GM18520 (cell line): ENCODE measurements around the gene DEGS1.

Experiments
- ATAC-seq: cut with Tn5 transposase; IDR thresholded peaks from one replicate; pipeline ENCODE4 v1.9.1; 2021; ENCODE audit not compliant: unreplicated experiment

DEGS1 gene

DNA sequence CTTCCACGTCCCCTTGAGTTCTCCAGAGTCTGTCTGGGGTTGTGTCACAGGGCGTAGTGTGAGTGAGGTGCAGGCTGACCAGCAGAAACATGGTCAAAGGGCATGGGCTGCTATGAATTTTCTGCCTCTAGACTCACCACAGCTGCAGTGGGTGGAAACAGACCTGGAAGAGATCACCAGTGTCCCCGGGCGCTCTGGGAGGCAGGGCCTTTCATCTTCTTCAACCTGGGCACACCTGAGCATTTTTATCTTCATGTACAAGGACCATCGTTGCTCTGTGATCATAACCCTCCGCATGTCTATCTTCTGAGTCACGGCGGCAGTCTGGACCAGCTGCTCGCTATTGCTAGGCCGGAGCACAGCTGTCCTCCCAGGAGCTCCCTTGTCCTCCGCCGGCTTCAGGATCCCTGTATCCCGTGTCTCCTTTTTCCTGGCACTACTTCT is 29.6 kb downstream of the DEGS1 start:
- ATAC-seq = no peak

DNA sequence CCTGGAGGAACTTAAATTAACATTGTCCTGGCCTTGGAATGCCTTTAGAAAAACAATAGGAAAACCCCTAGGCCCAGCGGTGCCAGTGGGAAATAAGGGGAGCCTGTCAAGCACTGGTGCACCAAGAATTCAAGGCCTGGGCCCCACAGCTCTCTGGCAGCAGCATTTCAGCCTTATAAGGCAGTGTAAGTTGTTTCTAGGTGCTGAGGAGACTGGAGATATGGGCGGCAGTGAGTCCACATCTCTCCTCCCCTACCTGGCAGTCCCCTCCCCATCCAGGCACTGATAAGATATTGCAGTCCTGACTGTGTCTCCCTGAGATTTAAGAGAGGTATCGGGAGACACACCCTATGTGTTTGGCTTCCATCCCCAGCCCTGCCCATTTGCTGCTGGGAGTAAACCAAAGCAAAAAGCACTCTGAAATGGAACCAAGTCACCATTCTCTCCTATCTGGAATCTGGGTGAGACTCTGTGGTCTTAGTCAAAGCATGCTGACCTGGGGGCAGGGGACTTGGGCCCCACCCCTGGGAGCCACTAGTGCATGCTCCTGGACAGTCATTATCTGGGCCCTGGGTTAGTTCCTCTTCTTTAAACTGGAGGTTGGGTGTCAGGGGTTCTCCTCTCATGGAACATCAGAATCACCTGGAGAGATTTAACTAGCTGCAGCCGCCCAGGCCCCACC is 30.5 kb downstream of the DEGS1 start:
- no peak for ATAC-seq

DNA sequence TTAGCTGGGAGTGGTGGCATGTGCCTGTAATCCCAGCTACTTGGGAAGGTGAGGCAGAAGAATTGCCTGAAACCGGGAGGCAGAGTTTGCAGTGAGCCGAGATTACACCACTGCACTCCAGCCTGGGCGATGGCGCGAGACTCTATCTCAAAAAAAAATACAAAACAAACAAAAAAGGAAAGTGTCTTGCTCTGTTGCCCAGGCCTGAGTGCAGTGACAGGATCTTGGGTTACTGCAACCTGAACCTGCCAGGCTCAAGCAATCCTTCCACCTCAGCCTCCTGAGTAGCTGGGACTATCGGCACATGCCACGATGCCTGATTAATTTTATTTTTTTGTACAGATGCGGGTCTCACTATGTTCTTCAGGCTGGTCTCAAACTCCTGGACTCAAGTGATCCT is 33.3 kb downstream of the DEGS1 start:
- no peak for ATAC-seq

DNA sequence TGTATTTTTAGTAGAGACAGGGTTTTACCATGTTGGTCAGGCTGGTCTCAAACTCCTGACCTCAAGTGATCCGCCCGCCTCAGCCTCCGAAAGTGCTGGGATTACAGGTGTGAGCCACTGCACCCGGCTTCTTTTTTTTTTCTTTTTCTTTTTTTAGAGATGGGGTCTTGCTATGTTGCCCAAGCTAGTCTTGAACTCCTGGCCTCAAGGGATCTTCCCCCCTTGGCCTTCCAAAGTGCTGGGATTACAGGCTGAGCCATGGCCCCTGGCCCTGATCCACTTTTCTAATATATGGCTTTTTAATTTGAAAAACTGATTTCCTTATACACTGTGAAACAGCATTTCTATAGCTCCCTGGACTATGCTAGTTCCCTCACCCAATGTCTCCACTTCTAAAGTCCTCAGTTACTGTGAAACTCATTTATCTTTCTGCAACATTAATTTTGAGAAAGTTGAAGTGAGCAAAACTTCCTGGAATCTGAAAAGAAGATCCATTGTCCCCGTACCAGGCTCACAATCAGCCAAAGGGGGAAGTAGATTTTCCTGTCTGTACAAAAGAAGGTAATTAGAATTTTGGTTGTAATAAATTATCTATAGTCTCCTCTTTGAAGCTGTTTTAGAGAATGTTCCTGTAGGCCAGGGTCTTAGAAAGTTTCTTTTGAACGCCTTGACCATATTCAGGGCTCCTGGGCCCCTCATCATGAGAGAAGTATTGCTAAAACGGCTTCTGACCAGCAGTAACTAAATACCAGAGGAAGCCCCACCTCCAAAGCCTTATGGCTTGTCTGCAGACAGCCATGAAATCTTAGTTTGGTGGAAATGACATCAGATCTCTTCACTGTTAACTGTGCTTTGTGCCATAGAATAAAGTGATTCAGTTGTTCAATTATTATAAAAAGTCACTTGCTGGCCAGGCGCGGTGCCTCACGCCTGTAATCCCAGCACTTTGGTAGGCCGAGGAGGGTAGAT is 34.9 kb downstream of the DEGS1 start:
- no peak for ATAC-seq

DNA sequence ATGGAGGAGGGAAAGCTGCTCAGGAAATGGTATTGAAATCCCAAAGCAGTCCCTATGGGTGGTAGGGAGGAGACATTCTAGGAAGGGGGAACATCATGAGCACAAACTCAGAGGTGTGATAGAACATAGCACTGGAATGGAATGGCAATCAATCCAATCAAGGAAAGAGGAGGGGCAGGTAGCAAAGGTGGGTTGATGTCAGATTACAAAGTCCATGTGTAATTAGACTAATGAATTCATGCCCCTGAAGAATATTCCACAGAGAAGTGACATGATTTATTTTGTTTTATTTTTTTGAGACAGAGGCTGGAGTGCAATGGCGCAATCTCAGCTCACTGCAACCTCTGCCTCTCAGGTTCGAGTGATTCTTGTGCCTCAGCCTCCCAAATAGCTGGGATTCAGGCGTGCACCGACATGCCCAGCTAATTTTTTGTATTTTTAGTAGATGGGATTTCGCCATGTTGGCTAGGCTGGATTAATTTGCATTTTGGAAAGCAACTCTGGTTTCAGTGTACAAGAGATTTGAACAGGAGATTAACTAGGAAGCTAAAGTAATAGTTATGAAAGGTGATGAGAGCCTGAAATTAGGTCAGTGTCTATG is 36.1 kb downstream of the DEGS1 start:
- no peak for ATAC-seq

DNA sequence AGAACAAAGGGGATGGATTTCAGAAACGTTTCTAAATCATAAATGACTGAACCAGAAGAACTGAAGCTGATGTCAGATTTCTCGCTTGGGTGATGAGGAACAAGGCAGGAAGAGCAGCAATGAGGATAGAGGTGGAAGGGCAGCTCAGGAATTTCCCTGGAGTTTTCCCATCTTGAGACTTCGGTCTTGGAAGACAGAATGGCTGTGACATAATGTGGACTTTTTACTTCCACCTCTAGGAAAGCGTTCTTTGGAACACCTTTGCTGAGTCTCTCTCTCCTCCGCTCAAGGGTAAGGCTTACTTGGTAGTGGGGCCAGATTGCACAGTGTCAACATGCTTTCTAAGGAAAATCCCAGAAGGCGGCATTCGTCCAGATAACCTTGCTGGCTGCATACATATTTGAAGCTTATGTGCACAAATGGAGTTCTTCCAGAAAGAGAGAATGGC is 36.6 kb downstream of the DEGS1 start:
- no peak for ATAC-seq

DNA sequence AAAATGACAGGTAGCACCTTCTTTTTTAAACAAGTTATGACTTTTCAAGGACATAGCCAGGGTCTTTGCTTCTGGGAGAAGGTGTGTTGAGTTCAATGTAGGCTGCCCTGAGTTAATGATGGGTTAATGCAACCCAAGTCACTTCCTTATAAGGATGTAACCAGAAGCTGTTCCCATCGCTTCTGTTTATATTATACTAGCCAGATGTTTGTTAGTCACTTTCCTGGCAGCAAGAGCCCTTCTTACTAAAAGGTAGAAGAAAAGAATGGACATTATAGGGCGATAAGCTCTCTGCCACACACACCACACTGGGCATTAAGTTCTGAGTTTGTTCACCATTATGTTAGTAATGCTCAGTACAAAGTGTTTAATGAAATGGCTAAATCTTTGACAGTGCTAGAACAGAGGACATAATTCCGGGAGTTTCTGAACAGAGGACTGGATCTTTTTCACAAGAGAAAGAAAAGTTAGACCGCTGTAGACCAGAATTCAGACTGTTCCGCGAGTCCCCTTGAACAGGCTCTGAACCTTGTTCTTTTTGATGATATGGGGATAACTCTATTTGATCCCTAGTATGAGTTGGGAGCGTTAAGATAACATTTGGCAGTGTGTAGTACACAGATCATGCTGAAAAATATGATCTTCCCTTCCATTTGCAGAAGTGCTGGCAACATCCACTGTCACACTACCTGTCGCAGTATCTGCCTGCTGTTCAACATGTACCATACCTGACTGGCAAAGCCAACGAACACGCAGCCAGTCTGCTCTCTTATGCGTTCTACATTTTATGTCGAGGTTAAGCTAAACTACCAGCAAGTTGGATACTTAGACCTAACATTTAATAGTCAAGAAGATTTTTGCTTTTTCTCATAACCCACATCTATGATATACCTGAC is 41.0 kb downstream of the DEGS1 start:
- no peak for ATAC-seq

DNA sequence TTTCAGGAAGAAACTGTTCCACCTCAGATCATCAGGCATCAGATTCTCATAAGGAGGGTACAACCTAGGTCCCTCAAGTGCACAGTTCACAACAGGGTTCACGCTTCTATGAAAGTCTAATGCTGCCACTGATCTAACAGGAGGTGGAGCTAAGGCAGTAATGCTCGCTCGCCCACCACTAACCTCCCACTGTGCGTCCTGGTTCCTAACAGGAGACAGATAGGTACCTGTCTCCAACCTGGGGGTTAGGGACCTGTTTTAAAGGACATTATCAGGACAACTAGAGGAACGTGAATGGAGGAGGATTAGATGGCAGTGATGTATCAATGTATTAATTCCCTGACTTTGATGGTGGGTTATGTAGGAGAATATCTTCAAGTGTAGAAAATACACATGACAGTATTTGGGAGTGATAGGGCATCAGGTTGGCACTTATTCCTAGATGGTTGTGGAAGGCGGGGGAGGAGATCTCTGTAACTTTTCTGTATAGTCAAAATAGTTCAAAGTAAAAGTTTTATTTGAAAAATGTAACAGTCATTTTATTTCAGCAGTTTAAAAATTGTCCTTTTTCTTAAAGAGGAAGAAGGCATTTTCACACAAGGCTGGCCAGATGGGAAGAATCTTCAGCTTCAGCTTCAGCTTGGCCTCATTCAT is 43.9 kb downstream of the DEGS1 start:
- ATAC-seq = no peak

DNA sequence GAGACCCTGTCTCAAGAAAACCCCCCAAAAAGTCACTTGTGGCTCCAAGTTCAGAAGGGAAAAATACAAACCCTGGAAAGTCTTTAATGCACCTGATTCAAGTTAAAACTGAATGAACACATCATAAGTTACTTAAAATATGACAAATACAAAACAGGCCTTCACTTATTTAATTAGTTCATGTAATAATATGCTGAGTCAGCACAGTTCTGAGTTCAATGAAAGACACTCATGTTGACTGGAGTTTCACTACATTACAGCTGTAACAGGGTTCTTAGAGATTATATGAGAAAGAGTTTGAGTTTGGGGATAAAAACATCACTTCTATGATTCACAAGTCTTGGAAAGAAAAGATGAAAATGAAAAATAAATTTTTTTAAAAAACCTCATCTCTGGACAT is 51.0 kb downstream of the DEGS1 start:
- no peak for ATAC-seq

DNA sequence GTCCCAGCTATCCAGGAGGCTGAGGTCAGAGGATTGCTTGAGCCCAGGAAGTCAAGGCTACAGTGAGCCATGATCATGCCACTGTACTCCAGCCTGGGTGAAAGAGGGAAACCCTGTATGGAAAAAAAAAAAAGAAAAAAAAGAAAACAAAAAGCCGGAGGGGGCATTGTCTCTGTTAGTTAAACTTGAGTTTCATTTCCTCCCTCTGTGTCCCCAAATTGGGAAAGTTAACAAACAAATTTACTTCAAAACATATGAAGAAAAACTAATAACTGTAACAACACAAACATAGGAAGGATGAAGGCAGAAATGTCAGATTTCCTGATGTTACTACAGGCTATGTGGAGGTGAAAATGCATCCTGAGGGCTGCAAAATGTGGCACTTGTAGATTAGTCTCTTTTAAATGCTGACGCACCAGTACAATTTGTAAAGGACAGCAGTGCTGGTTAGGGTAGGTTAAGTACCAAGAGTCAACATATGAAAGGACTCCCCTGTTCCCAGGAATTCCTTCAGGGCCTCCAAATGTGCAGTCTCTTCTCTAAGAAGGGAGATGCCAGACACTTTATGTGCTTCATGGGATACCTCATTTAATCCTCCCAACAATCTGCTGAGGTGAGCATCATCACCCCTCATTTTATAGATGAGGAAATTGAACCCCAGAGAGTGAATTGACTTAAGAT is 52.9 kb downstream of the DEGS1 start:
- no peak for ATAC-seq

DNA sequence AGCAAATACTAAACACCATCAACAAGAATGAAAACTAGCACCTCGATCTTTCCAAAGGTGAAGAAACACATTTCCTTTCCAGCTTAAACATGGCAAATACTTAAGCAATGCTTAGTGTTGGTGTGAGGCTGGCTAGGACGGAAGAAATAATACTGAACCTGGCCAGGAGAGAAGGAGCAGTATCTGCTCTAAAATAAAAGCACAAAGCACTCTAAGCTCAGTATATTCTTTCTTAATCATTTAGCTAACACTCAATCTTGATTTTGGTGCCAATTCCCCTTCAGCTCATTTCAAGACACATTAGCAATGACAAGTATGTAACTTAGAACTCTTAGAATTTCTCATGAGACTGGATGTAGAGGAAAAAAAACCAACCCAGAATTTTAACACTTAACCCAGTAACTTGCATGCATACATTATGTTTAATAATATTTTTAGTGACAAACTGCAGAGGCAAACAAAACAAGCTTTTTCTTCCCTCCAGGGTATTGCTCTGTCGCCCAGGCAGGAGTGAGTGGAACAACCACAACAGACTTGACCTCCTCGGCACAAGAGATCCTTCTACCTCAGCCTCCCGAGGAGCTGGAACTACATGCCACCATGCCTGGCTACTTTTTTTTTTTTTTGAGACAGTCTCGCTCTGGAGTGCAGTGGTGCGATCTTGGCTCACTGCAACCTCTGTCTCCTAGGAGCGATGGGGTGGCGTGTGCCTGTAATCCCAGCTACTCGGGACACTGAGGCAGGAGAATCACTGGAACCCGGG is 54.3 kb downstream of the DEGS1 start:
- no peak for ATAC-seq

DNA sequence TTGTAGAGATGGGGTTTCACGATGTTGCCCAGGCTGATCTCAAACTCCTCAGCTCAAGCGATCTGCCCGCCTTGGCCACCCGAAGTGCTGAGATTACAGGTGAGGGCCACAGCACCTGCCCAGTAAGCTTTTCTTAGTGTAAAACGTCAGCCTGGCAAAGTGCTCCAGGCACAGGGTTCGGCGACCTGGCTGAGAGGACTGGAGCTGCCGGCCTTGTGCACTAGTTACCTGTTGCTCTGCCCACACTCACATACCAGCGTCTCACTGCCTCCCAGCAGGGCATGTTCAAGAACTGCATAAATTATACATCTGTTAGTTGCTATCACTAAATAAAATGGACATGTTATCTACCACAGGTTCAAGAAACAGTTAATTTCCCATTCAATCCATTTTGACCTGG is 55.2 kb downstream of the DEGS1 start:
- no peak for ATAC-seq

DNA sequence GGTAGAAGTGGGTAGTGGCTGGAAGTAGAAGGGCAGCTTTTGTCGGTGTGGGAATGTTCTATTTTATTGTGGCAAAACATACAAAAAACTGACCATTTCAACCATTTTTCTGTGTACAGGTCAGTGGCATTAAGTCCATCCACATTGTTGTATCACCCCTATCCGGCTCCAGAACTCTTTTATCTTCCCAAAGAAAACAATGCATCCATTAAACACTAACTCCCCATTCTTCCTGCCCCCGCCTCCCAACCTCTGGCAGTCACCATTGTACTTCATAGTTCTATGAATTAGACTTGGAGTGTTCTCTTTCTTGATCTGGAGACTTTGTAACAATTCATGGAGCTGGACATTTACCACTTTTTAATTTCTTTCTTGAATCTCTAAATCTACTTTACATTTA is 55.7 kb downstream of the DEGS1 start:
- no peak for ATAC-seq
